ENCODE data around the gene TMA7B.

- no peak for TF ChIP-seq CTCF (IDR thresholded peaks at IDR 0.05; ENCODE audit: insufficient read depth, low read length)
- TF ChIP-seq, protein P1, sequence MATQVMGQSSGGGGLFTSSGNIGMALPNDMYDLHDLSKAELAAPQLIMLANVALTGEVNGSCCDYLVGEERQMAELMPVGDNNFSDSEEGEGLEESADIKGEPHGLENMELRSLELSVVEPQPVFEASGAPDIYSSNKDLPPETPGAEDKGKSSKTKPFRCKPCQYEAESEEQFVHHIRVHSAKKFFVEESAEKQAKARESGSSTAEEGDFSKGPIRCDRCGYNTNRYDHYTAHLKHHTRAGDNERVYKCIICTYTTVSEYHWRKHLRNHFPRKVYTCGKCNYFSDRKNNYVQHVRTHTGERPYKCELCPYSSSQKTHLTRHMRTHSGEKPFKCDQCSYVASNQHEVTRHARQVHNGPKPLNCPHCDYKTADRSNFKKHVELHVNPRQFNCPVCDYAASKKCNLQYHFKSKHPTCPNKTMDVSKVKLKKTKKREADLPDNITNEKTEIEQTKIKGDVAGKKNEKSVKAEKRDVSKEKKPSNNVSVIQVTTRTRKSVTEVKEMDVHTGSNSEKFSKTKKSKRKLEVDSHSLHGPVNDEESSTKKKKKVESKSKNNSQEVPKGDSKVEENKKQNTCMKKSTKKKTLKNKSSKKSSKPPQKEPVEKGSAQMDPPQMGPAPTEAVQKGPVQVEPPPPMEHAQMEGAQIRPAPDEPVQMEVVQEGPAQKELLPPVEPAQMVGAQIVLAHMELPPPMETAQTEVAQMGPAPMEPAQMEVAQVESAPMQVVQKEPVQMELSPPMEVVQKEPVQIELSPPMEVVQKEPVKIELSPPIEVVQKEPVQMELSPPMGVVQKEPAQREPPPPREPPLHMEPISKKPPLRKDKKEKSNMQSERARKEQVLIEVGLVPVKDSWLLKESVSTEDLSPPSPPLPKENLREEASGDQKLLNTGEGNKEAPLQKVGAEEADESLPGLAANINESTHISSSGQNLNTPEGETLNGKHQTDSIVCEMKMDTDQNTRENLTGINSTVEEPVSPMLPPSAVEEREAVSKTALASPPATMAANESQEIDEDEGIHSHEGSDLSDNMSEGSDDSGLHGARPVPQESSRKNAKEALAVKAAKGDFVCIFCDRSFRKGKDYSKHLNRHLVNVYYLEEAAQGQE (IDR thresholded peaks at IDR 0.05; ENCODE audit: insufficient replicate concordance, low read depth) = no peak
Observed at GRCh38 chr22:39920134-39920743, 40.0 kb upstream of the TMA7B start.

Measured in HL-60 (cell line).